GM10248 (cell line): Measurements from ENCODE around the gene GRXCR2.

Experiments used
- CTCF ChIA-PET: fragments of 300-600 bp; sonication (Branson Sonifier 250); formaldehyde crosslinking; extraction: SDS; loops from one replicate; lab custom pipeline; 2021; ENCODE audit warnings: antibody characterized with exemption; lab: Yijun Ruan, JAX
- POLR2A ChIA-PET: fragments of 350-650 bp; sonication (Branson Sonifier 250); formaldehyde crosslinking; extraction: SDS; loops from one replicate; lab custom pipeline; 2020; ENCODE audit warnings: antibody characterized with exemption; lab: Yijun Ruan, JAX
- DNase-seq: peaks from one replicate; pipeline ENCODE4 v3.0.0; 2012; ENCODE audit errors: extremely low spot score
- CTCF ChIP-seq: IDR thresholded peaks from 2 replicates; pipeline ENCODE4 v1.5.1; 2012; ENCODE audit warnings: mild to moderate bottlenecking, low read depth; ENCODE audit errors: extremely low read depth, missing control alignments, control extremely low read depth

Gene GRXCR2

GRCh38 chr5:145917288-145917687 is 44.5 kb upstream of the GRXCR2 start:
- ChIA-PET CTCF (interaction anchor here (1.1 kb wide), 1 partner anchor 8 kb away, joined by 3 read pairs; no protein-coding TSS in a partner anchor), POLR2A (no interaction called here)
- no peak for DNase-seq
- TF ChIP-seq CTCF, result no peak

- POLR2A ChIA-PET, result no interaction called here
Measured at GRCh38 chr5:145915970-145916638, 43.3 kb upstream of the GRXCR2 start.

GRCh38 chr5:145913701-145914100 is 40.9 kb upstream of the GRXCR2 start:
- no peak for DNase-seq
- no peak for TF ChIP-seq CTCF
- CTCF ChIA-PET, result interaction anchor here (1.2 kb wide), 1 partner anchor 28 kb away, joined by 3 read pairs; no protein-coding TSS in a partner anchor
- POLR2A ChIA-PET, result no interaction called here

More at GRCh38 chr5:145915970-145916638, 43.3 kb upstream of the GRXCR2 start:
- CTCF ChIA-PET, result interaction anchor here (1.1 to 1.2 kb wide), 3 partner anchors 10 to 22 kb away, joined by 3 read pairs; no protein-coding TSS in a partner anchor
- TF ChIP-seq CTCF, result no peak
- DNase-seq, result no peak

GRCh38 chr5:145912594-145912993 is 39.8 kb upstream of the GRXCR2 start:
- ChIA-PET CTCF (interaction anchor here (1.2 to 1.5 kb wide), 2 partner anchors 26 to 52 kb away, joined by 3 read pairs; no protein-coding TSS in a partner anchor), POLR2A (no interaction called here)
- no peak for DNase-seq
- TF ChIP-seq CTCF, result no peak

- no peak for TF ChIP-seq CTCF
- CTCF ChIA-PET, result interaction anchor here (1.5 kb wide), 1 partner anchor 52 kb away, joined by 3 read pairs; no protein-coding TSS in a partner anchor
- DNase-seq, result no peak
- POLR2A ChIA-PET, result no interaction called here
Measured at GRCh38 chr5:145912019-145912418, 39.2 kb upstream of the GRXCR2 start.

- CTCF ChIA-PET, result interaction anchor here (0.7 kb wide), 1 partner anchor 24 kb away, joined by 4 read pairs; no protein-coding TSS in a partner anchor
- DNase-seq, result no peak
- POLR2A ChIA-PET, result no interaction called here
- no peak for TF ChIP-seq CTCF
Measured at GRCh38 chr5:145911164-145911563, 38.4 kb upstream of the GRXCR2 start.
